Measurements from ENCODE around the gene CRAT. TPM values are rescaled to one million over a fixed set of nuclear protein-coding genes. Genes with fewer than 3 reads are reported as not detected.

The CRAT gene
- total RNA-seq = 10 to 100 TPM; 25.3 to 61.5 (median 44.9) TPM

GRCh38 chr9:129110740-129111527 is at the start of gene CRAT, which contains the start of gene PTPA:
CRAT (minus strand) TSS chr9:129110793; CDS start chr9:129110509, 284 bp downstream.
PTPA (plus strand) TSS chr9:129111415; CDS start chr9:129111601, 186 bp downstream.
- peak within 1 kb of the TSS; percentile 94 to 97 (median 96) for H3K27ac ChIP-seq
- peaks cover 0 to 19% (median 0%) of the 10 kb centered on the region in 3 donors for H3K36me3 ChIP-seq
- intact Hi-C loops (cut with DNase I) = no loop called here
- peak in 2 of 6 experiments; percentile 6 to 34 for TF ChIP-seq CTCF (IDR thresholded peaks at IDR 0.05)
- TF ChIP-seq POLR2A (IDR thresholded peaks at IDR 0.05) = peak in 3 of 4 donors; percentile 93 to 99 (median 95)
- peaks cover 32 to 75% (median 50%) of the 10 kb centered on the region in 3 donors for H3K4me1 ChIP-seq
- WGBS, 2 donors = 0 to 1% methylated on average over 1 to 46 of the region's 77 CpGs
- H3K27me3 ChIP-seq = no peaks in the 10 kb centered on the region
- H3K4me3 ChIP-seq = peak within 1 kb of the TSS; percentile 79 to 94 (median 84)
- no peaks in the 10 kb centered on the region for H3K9me3 ChIP-seq
- DNase-seq = peak; percentile 85

- WGBS, 2 donors = 67 to 80% methylated on average over 1 of the region's 10 CpGs
- Histone ChIP-seq H3K27me3 (no peaks in the 10 kb centered on the region), H3K9me3 (no peaks in the 10 kb centered on the region), H3K4me1 (no peaks in the 10 kb centered on the region), H3K36me3 (peaks cover 0 to 36% (median 3%) of the 10 kb centered on the region in 3 donors), H3K4me3 (no peak overlapping the region), H3K27ac (no peak overlapping the region)
- intact Hi-C loops (cut with DNase I) = no loop called here
- no peak for DNase-seq
- TF ChIP-seq POLR2A (IDR thresholded peaks at IDR 0.05) = no peak
Observed at GRCh38 chr9:129156163-129156562, 45.6 kb upstream of the CRAT start.

- TF ChIP-seq POLR2A (IDR thresholded peaks at IDR 0.05) = no peak
- no peak for TF ChIP-seq CTCF (IDR thresholded peaks at IDR 0.05)
- Histone ChIP-seq H3K27ac (no peak overlapping the region), H3K36me3 (peaks cover 0 to 48% (median 3%) of the 10 kb centered on the region in 3 donors)
Observed at GRCh38 chr9:129154866-129155477, 44.4 kb upstream of the CRAT start.

GRCh38 chr9:129151469-129151868 is 40.9 kb upstream of the CRAT start:
- Histone ChIP-seq H3K4me3 (no peak overlapping the region), H3K36me3 (peaks cover 0 to 82% (median 15%) of the 10 kb centered on the region in 3 donors), H3K4me1 (peaks cover 15 to 34% (median 16%) of the 10 kb centered on the region in 3 donors), H3K27ac (no peak overlapping the region), H3K27me3 (no peaks in the 10 kb centered on the region), H3K9me3 (no peaks in the 10 kb centered on the region)
- WGBS, 2 donors = 84 to 86% methylated on average over 9 to 14 of the region's 15 CpGs
- no peak for DNase-seq
- intact Hi-C loops (cut with DNase I) = no loop called here
- TF ChIP-seq CTCF (IDR thresholded peaks at IDR 0.05) (no peak), POLR2A (IDR thresholded peaks at IDR 0.05) (no peak)

More at GRCh38 chr9:129154866-129155477, 44.4 kb upstream of the CRAT start:
- intact Hi-C loops (cut with DNase I) = no loop called here
- DNase-seq = no peak
- Histone ChIP-seq H3K4me1 (no peaks in the 10 kb centered on the region), H3K9me3 (no peaks in the 10 kb centered on the region), H3K4me3 (no peak overlapping the region), H3K27me3 (no peaks in the 10 kb centered on the region)
- 95% methylated on average over 11 of the region's 16 CpGs; no CpG with 5 or more reads in 1 of the 2 donors for WGBS, 2 donors

GRCh38 chr9:129150672-129151211 is 40.1 kb upstream of the CRAT start:
- intact Hi-C loops (cut with DNase I) = no loop called here
- H3K4me3 ChIP-seq = no peak overlapping the region
- TF ChIP-seq POLR2A (IDR thresholded peaks at IDR 0.05) (no peak), CTCF (IDR thresholded peaks at IDR 0.05) (no peak)
- H3K9me3 ChIP-seq = no peaks in the 10 kb centered on the region
- WGBS, 2 donors = 89 to 91% methylated on average over 10 to 17 of the region's 18 CpGs
- H3K27ac ChIP-seq = no peak overlapping the region
- H3K36me3 ChIP-seq = peaks cover 2 to 89% (median 15%) of the 10 kb centered on the region in 3 donors
- H3K27me3 ChIP-seq = no peaks in the 10 kb centered on the region
- H3K4me1 ChIP-seq = peaks cover 22 to 41% (median 24%) of the 10 kb centered on the region in 3 donors
- DNase-seq = no peak
